Left colon (tissue), 2 donors: ENCODE data around the gene E2F4. TPM values are rescaled to one million over a fixed set of nuclear protein-coding genes. Genes with fewer than 3 reads are reported as not detected.

Source experiments
- ATAC-seq: fragments of 200-7000 bp; cut with Tn5 transposase; one replicate; pipeline ENCODE4 v1.9.1; 2020; ENCODE audit warnings: mild to moderate bottlenecking, moderate library complexity
- DNase-seq, 2 donors: peaks; one replicate each; pipeline ENCODE4 v3.0.0-alpha.2; 2020
- intact Hi-C, 2 donors: fragments of 100-400 bp; cut with DNase I in 1 of 2; cut with micrococcal nuclease in 1 of 2; formaldehyde crosslinking; loops; one replicate each; pipeline versions ENCODE4 v1.11.2 to v1.14.0; 2022; cut with DNase I, micrococcal nuclease
- total RNA-seq, 2 donors: library from RNA; stranded (reverse); fragmentation: NEBNext Ultra II Directional; extraction: Animal tissue kit (Norgen Biotek cat#: 25700); gene quantifications; one replicate each; pipeline ENCODE4 v1.2.1, GENCODE V29; 2021
- donor health status: DM: no; HTN: no; CAD: no.
- donor health status: DM: yes; HTN: yes; CAD: no.

Gene E2F4
- total RNA-seq, 2 donors from 2014 or later = 59.1 to 81.4 TPM

- intact Hi-C loops = no loop called here
- no peak for ATAC-seq
- no peak for DNase-seq
Observed at GRCh38 chr16:67186550-67186950, 5.4 kb upstream of the E2F4 start.

- intact Hi-C loops = no loop called here
Observed at GRCh38 chr16:67187175-67187890, 4.6 kb upstream of the E2F4 start.

GRCh38 chr16:67188323-67188722 lies 3.6 kb upstream of the E2F4 start:
- DNase-seq (no peak), ATAC-seq (no peak)
- intact Hi-C loops = no loop called here

More at GRCh38 chr16:67187175-67187890, 4.6 kb upstream of the E2F4 start:
- no peak for ATAC-seq
- no peak for DNase-seq

DNA sequence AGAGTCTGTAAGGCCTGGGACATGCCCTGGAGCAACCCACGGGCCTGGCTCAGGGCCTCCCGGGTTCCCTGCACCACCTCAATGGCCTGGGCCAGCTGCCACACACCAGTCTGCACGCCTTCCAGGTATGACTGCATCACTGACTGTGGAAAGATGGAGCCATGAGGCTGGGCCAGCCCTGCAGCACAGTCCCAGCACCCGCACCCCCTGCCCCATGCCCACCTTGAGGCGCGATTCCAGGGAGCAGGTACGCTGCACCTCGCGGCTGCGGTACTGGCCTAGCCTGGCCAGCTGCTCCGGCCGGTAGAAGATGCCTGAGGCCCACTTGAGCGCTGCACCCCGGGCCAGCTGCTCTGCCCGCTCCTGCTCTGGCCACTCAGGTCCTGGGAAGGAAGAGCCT lies 3.2 kb upstream of the E2F4 start:
- intact Hi-C loops = no loop called here
- DNase-seq = no peak
- no peak for ATAC-seq

DNA sequence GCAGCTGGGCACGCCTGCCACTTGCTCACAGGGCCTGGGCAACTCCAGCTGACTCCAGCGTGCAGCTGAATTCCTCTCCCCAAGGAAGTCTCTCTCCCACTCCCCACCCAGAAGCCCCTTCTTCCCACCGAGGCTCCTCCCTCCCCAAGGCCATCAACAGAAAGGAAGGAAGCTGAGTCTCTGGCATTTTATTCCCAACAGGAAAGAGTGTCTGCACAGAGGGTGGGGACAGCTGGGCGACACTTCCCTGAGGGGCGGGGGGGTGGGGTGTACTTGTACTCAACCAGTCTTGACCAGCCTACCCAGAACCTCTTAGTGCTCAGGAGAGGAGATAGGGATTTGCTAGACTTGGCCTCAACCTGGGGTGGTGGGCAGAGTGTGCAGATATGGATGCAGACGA lies 1.9 kb upstream of the E2F4 start, which contains the start of gene EXOC3L1:
EXOC3L1 (minus strand) TSS at position 96 of the 400 bp plus-strand sequence. CDS start 460 bp downstream, outside the sequence.
- intact Hi-C loops = no loop called here

DNA sequence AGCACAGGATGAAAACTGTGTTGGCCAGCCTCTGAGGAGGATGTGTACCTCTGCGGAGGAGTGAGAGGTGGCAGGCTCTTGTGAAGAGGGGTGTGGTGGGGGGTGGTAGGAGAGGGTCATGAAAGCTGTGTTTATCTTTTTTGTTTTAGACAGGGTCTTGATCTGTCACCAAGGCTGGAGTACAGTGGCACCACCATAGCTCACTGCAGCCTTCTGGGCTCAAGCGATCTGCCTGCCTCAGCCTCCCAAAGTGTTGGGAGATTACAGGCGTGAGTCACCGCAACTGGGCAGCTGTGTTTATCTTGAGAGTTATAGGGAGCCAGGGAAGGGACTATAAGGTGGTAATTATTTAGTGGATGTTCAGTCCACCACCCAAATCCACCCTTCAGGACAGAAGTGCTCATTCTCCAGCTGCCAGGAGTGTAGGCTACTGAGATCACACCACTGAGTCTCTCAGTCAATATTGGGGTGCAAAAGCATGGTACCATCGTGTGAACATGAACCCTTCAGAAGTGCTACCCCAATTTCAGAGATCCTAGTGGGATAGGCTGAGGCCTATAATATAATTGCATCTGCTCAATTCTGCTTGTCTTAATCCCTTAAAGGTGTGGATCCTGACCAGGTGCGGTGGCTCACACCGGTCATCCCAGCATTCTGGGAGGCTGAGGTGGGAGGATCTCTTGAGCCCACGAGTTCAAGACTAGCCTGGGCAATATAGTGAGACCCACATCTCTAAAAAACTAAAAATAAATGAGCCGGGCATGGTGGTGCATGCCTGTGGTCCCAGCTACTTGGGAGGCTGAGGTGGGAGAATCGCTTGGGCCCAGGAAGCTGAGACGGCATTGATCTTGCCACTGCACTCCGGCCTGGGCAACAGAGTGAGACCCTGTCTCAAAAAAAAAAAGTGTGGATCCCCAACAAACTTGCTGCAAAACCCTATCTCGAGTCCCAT lies 1.2 kb upstream of the E2F4 start:
- ATAC-seq = no peak
- DNase-seq = no peak
- intact Hi-C loops = no loop called here

More for the DNA sequence above, 1.9 kb upstream of the E2F4 start, which contains the start of gene EXOC3L1:
- ATAC-seq (no peak), DNase-seq (no peak)

- ATAC-seq (no peak), DNase-seq (no peak)
- intact Hi-C loops = no loop called here
Observed at GRCh38 chr16:67191411-67191994, 452 bp upstream of the E2F4 start.

DNA sequence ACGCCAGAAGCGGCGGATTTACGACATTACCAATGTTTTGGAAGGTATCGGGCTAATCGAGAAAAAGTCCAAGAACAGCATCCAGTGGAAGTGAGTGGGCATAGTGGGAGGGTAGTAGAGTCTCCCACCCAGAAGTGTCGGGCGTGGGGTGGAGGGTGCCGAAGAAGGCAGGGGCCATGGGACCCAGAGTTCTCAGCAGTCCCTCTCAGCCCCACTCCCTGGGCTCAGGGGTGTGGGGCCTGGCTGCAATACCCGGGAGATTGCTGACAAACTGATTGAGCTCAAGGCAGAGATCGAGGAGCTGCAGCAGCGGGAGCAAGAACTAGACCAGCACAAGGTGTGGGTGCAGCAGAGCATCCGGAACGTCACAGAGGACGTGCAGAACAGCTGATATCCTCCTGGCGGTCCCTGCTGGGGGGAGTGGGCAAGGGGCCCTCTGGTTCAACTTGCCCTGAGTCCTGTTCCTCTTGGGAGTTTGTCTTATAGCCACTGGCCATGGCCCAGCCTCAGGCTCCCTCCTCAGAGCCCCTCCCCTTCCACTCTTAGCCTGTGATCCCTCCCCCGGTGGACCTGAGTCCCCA lies 916 bp downstream of the E2F4 start:
- intact Hi-C loops = no loop called here

GRCh38 chr16:67193536-67193935 lies 1.6 kb downstream of the E2F4 start:
- DNase-seq (no peak), ATAC-seq (no peak)
- intact Hi-C loops = no loop called here

More for the DNA sequence above, 916 bp downstream of the E2F4 start:
- ATAC-seq (no peak), DNase-seq (no peak)

GRCh38 chr16:67194260-67194659 lies 2.3 kb downstream of the E2F4 start:
- ATAC-seq (no peak), DNase-seq (no peak)
- intact Hi-C loops = no loop called here

DNA sequence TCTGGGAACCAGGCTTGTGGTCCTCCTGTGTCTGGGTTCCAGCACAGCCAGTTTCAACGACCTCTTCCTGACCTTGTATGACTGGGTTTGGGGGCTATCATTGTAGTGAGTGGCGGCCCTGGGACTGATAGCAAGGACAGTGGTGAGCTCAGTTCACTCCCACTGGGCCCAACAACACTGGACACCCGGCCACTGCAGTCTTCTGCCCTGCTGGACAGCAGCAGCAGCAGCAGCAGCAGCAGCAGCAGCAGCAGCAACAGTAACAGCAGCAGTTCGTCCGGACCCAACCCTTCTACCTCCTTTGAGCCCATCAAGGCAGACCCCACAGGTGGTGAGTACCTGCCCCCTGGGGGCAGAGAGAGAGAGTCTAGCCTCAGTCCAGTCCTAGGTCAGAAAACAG lies 3.7 kb downstream of the E2F4 start:
- ATAC-seq = no peak
- DNase-seq = no peak
- intact Hi-C loops = no loop called here

- no peak for DNase-seq
- no peak for ATAC-seq
- intact Hi-C loops = no loop called here
Observed at GRCh38 chr16:67196881-67197280, 4.9 kb downstream of the E2F4 start.

- DNase-seq (no peak), ATAC-seq (no peak)
- intact Hi-C loops = no loop called here
Observed at GRCh38 chr16:67197704-67198103, 5.7 kb downstream of the E2F4 start.

GRCh38 chr16:67198238-67198734 lies 6.3 kb downstream of the E2F4 start:
- ATAC-seq = peak; percentile 67
- intact Hi-C loops = no loop called here
- peak; percentile 77 to 82 for DNase-seq

DNA sequence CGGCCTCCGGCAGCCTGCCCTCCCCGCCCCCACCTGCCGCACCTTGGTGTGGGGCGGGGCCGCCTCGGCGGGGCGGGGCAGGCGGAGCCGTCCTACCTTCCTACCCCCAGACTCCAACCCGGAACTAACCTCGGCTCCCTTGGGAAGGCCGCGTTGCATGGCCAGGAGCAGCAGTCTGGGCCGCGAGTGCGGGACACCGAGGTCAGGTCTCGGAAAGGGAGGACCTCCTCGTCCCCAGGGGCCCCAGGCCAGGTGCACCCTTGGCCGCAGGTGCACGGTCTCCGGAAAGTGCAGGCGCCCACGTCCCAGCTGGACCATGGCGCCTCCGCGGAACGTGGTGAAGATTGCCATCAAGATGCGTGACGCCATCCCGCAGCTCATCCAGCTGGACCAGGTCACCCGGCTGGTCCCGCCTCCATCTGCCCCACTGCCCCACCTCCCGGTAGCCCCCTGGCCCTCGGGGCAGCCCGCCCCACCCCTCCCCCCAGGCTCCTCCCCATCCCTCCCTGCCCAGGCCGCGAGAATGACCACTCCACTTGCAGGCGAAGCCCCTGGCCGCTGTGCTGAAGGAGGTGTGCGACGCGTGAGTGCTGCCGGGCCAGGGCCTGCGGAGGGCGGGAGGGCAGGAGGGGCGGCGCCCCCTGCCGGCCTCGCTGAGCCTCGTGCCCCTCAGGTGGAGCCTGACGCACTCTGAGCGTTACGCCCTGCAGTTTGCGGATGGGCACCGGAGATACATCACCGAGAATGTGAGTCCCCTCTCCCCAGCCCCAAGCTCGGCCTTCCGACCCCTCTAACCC lies 7.3 kb downstream of the E2F4 start, which contains the start of gene ELMO3:
ELMO3 (plus strand) TSS at position 121 of the 797 bp plus-strand sequence; CDS start at position 317, 196 bp downstream.
- peak; percentile 87 to 89 for DNase-seq
- peak; percentile 86 for ATAC-seq
- intact Hi-C loops = no loop called here

- peak in 1 of 2 donors; percentile 62 for DNase-seq
- peak; percentile 42 for ATAC-seq
- intact Hi-C loops = no loop called here
Observed at GRCh38 chr16:67199808-67200198, 7.8 kb downstream of the E2F4 start.

DNA sequence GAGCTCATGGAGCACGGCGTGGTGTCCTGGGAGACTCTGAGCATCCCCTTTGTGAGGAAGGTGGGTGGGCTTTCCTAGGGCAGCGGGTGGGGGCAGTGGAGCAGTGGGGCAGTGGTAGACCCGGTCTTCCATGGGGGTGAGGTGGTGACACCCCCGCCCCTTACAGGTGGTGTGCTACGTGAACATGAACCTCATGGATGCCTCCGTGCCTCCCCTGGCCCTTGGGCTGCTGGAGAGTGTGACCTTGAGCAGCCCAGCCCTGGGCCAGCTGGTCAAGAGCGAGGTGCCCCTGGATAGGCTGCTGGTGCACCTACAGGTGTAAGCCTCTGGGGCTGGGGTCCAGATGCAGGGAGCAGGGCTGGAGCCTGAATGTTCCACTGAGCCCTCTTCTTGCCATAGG lies 8.5 kb downstream of the E2F4 start:
- DNase-seq (no peak), ATAC-seq (no peak)
- intact Hi-C loops = no loop called here
